Naive B cell (primary cell): Measurements from ENCODE around the gene ZNF665. TPM values are rescaled to one million over a fixed set of nuclear protein-coding genes. Genes with fewer than 3 reads are reported as not detected.
"Not testable (repeated sequence)": the region's sequence is repeated elsewhere in the genome, so short reads cannot be mapped to it uniquely, and the experiment has no call there.

Experiments
- ATAC-seq, 2 donors: fragments of 150-1000 bp; cut with Tn5 transposase; 2 replicates each; pipeline ENCODE4 v1.10.0; 2021; ENCODE audit warnings: low read depth in 2 of 2, mild to moderate bottlenecking in 2 of 2, moderate library complexity in 2 of 2
- DNase-seq: peaks from one replicate; pipeline ENCODE4 v3.0.0; 2022
- H3K27ac Mint-ChIP-seq, 6 donors: one replicate each; pipeline ENCODE4 v1.8.0; 2020 to 2022; ENCODE audit warnings: mild to moderate bottlenecking in 6 of 6, mixed read lengths in 6 of 6, moderate library complexity in 5 of 6, inconsistent platforms in 2 of 6
- H3K27me3 Mint-ChIP-seq, 3 donors: one replicate each; pipeline ENCODE4 v1.8.0; 2021 to 2022; ENCODE audit warnings: mixed read lengths in 3 of 3, mild to moderate bottlenecking in 1 of 3
- H3K36me3 Mint-ChIP-seq, 2 donors: one replicate each; pipeline ENCODE4 v1.8.0; 2020 to 2022; ENCODE audit warnings: mixed read lengths in 2 of 2, inconsistent platforms in 1 of 2, mild to moderate bottlenecking in 1 of 2
- H3K4me1 Mint-ChIP-seq, 3 donors: one replicate each; pipeline ENCODE4 v1.8.0; 2020 to 2022; ENCODE audit warnings: mixed read lengths in 3 of 3, inconsistent platforms in 1 of 3, mild to moderate bottlenecking in 1 of 3, moderate library complexity in 1 of 3
- H3K4me3 Mint-ChIP-seq, 8 donors: one replicate each; pipeline ENCODE4 v1.8.0; 2020 to 2022; ENCODE audit warnings: mild to moderate bottlenecking in 8 of 8, mixed read lengths in 8 of 8, moderate library complexity in 8 of 8, inconsistent platforms in 2 of 8
- H3K9me3 Mint-ChIP-seq, 7 donors: one replicate each; pipeline ENCODE4 v1.8.0; 2020 to 2022; ENCODE audit warnings: mixed read lengths in 7 of 7, mild to moderate bottlenecking in 5 of 7, inconsistent platforms in 2 of 7, moderate library complexity in 1 of 7
- polyA plus RNA-seq, 6 donors: library from polyadenylated mRNA; unstranded; fragments of 300-500 nt; fragmentation: Illumina TruSeq; gene quantifications; one replicate each; pipeline ENCODE4 v1.2.3, GENCODE V29; 2021; ENCODE audit warnings: low read depth in 6 of 6

The ZNF665 gene
- polyA plus RNA-seq, 6 donors from 2014 or later: 17.6 to 36.9 (median 20.0) TPM

DNA sequence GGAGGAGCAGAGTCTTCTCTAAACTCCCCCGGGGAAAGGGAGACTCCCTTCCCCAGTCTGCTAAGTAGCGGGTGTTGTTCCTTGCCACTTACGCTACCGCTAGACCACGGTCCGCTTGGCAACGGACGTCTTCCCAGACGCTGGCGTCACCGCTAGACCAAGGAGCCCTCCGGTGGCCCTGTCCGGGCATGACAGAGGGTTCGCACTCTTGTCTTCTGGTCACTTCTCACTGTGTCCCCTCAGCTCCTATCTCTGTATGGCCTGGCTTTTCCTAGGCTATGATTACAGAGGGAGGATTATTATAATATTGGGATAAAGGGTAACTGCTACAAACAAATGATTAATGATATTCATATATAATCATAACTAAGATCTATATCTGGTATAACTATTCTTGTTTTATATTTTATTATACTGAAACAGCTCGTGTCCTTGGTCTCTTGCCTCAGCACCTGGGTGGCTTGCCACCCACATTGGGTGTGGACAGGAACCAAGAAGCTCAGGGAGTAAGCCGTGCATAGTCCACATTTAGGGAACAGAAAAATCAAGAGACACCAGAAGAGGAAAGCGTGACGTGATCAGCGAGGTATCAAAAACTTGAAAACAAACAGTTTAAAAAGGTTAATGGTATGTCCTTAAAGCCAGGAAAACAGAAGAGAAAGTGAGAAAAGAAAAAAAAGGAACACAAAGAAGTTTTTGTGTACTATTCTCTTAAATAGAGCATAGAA is 7.8 kb downstream of the ZNF665 start:
- H3K36me3 Mint-ChIP-seq: peaks cover 0 to 47% of the 10 kb centered on the region in 2 donors
- H3K27ac Mint-ChIP-seq: peak overlapping the region in 5 of 6 donors; percentile 35 to 86 (median 78)

GRCh38 chr19:53183146-53183764 is 9.9 kb downstream of the ZNF665 start:
- no peak for DNase-seq
- peaks cover 5 to 40% of the 10 kb centered on the region in 2 donors for H3K36me3 Mint-ChIP-seq
- no peaks in the 10 kb centered on the region for H3K27me3 Mint-ChIP-seq
- H3K4me3 Mint-ChIP-seq: peak overlapping the region in 1 of 8 donors; percentile 75
- peaks cover 8 to 41% (median 22%) of the 10 kb centered on the region in 7 donors for H3K9me3 Mint-ChIP-seq
- H3K27ac Mint-ChIP-seq: peak overlapping the region in 3 of 6 donors; percentile 7 to 27 (median 9)
- ATAC-seq: no peak
- peaks cover 11 to 18% (median 15%) of the 10 kb centered on the region in 3 donors for H3K4me1 Mint-ChIP-seq

More for the DNA sequence above, 7.8 kb downstream of the ZNF665 start:
- Mint-ChIP-seq H3K9me3 (peaks cover 9 to 38% (median 20%) of the 10 kb centered on the region in 7 donors), H3K4me1 (peaks cover 17 to 25% (median 23%) of the 10 kb centered on the region in 3 donors), H3K4me3 (peak overlapping the region; percentile 56 to 90 (median 72))
- DNase-seq (peak; percentile 46), ATAC-seq (peak; percentile 82 to 90)
- not testable (repeated sequence) for H3K27me3 Mint-ChIP-seq

DNA sequence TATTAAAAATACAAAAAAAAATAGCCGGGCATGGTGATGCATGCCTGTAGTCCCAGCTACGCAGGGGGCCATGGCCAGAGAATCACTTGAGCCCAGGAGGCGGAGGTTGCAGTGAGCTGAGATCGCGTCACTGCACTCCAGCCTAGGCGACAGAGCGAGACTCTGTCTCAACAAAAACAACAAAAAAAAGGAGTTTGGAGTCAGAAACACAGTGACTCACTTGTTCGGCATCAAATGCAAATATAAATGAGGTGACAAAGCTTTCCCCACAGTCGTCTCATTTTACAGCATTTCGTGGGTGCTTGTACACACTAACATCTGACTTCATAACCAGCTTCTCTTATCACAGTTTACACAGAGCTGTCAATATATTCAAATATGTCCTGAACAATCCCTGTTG is 11.0 kb downstream of the ZNF665 start:
- ATAC-seq (no peak), DNase-seq (no peak)
- H3K4me1 Mint-ChIP-seq: peaks cover 11 to 18% (median 15%) of the 10 kb centered on the region in 3 donors
- peaks cover 8 to 45% (median 30%) of the 10 kb centered on the region in 7 donors for H3K9me3 Mint-ChIP-seq
- H3K36me3 Mint-ChIP-seq: peaks cover 13 to 40% of the 10 kb centered on the region in 2 donors
- H3K27ac Mint-ChIP-seq: peak overlapping the region in 1 of 6 donors; percentile 60
- no peak overlapping the region for H3K4me3 Mint-ChIP-seq
- no peaks in the 10 kb centered on the region for H3K27me3 Mint-ChIP-seq

GRCh38 chr19:53177986-53178385 is 15.2 kb downstream of the ZNF665 start:
- peaks cover 6 to 59% (median 31%) of the 10 kb centered on the region in 7 donors for H3K9me3 Mint-ChIP-seq
- H3K36me3 Mint-ChIP-seq: peaks cover 34 to 36% of the 10 kb centered on the region in 2 donors
- H3K4me1 Mint-ChIP-seq: peaks cover 0 to 3% (median 0%) of the 10 kb centered on the region in 3 donors
- ATAC-seq (no peak), DNase-seq (no peak)
- no peaks in the 10 kb centered on the region for H3K27me3 Mint-ChIP-seq
- H3K27ac Mint-ChIP-seq: no peak overlapping the region
- H3K4me3 Mint-ChIP-seq: no peak overlapping the region

DNA sequence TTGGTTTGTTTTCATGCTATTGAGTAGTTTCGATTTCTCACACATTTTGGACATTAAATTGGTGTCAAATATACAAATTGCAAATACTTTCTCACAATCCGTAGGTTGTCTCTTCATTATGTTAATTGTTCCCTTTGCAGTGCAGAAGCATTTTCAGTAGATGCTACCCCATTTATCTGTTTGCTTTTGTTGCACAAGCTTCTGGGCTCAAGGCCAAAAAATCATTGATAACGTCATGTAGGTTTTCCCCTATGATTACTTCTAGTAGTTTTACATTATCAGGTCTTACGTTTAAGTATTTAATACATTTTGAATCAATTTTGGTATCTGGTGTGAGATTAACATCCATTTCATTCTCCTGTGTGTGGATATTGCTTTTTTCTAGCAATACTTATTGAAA is 20.3 kb downstream of the ZNF665 start:
- ATAC-seq: no peak
- H3K27me3 Mint-ChIP-seq: no peaks in the 10 kb centered on the region
- no peak overlapping the region for H3K4me3 Mint-ChIP-seq
- no peak for DNase-seq
- H3K9me3 Mint-ChIP-seq: peaks cover 6 to 60% (median 50%) of the 10 kb centered on the region in 7 donors
- H3K36me3 Mint-ChIP-seq: peaks cover 38 to 41% of the 10 kb centered on the region in 2 donors
- no peak overlapping the region for H3K27ac Mint-ChIP-seq
- H3K4me1 Mint-ChIP-seq: peaks cover 0 to 3% (median 0%) of the 10 kb centered on the region in 3 donors

GRCh38 chr19:53165691-53166091 is 27.5 kb downstream of the ZNF665 start:
- ATAC-seq (no peak), DNase-seq (no peak)
- Mint-ChIP-seq H3K4me1 (no peaks in the 10 kb centered on the region), H3K27me3 (no peaks in the 10 kb centered on the region), H3K9me3 (peaks cover 4 to 83% (median 66%) of the 10 kb centered on the region in 7 donors), H3K36me3 (peaks cover 25 to 38% of the 10 kb centered on the region in 2 donors), H3K4me3 (no peak overlapping the region), H3K27ac (no peak overlapping the region)

GRCh38 chr19:53161123-53161522 is 32.0 kb downstream of the ZNF665 start:
- Mint-ChIP-seq H3K27ac (no peak overlapping the region), H3K4me1 (peaks cover 16 to 30% (median 19%) of the 10 kb centered on the region in 3 donors), H3K36me3 (peaks cover 14 to 44% of the 10 kb centered on the region in 2 donors), H3K4me3 (peak overlapping the region in 3 of 8 donors; percentile 19 to 86 (median 22)), H3K27me3 (no peaks in the 10 kb centered on the region), H3K9me3 (peaks cover 8 to 66% (median 43%) of the 10 kb centered on the region in 7 donors)
- DNase-seq: no peak
- ATAC-seq: no peak

- peaks cover 10 to 37% of the 10 kb centered on the region in 2 donors for H3K36me3 Mint-ChIP-seq
- H3K27ac Mint-ChIP-seq: no peak overlapping the region
- peak overlapping the region in 2 of 8 donors; percentile 64 to 93 for H3K4me3 Mint-ChIP-seq
- peaks cover 16 to 34% (median 19%) of the 10 kb centered on the region in 3 donors for H3K4me1 Mint-ChIP-seq
- no peaks in the 10 kb centered on the region for H3K27me3 Mint-ChIP-seq
- peaks cover 2 to 62% (median 36%) of the 10 kb centered on the region in 7 donors for H3K9me3 Mint-ChIP-seq
- no peak for DNase-seq
- ATAC-seq: no peak
These were observed 32.8 kb downstream of the ZNF665 start for GRCh38 chr19:53160350-53160749.

- ATAC-seq (peak; percentile 40), DNase-seq (peak; percentile 13)
- Mint-ChIP-seq H3K27me3 (no peaks in the 10 kb centered on the region), H3K27ac (peak overlapping the region in 5 of 6 donors; percentile 48 to 94 (median 78)), H3K9me3 (peaks cover 9 to 58% (median 22%) of the 10 kb centered on the region in 7 donors), H3K36me3 (peaks cover 26 to 48% of the 10 kb centered on the region in 2 donors), H3K4me1 (peaks cover 21 to 43% (median 37%) of the 10 kb centered on the region in 3 donors), H3K4me3 (peak overlapping the region; percentile 64 to 96 (median 92))
These were observed 35.0 kb downstream of the ZNF665 start for GRCh38 chr19:53158119-53158656.

GRCh38 chr19:53157626-53158025 is 35.5 kb downstream of the ZNF665 start:
- Mint-ChIP-seq H3K4me1 (peaks cover 21 to 47% (median 39%) of the 10 kb centered on the region in 3 donors), H3K36me3 (peaks cover 31 to 52% of the 10 kb centered on the region in 2 donors)

GRCh38 chr19:53156850-53157249 is 36.3 kb downstream of the ZNF665 start:
- peak overlapping the region in 3 of 6 donors; percentile 48 to 79 (median 48) for H3K27ac Mint-ChIP-seq
- peak overlapping the region; percentile 64 to 96 (median 92) for H3K4me3 Mint-ChIP-seq
- H3K9me3 Mint-ChIP-seq: peaks cover 10 to 58% (median 19%) of the 10 kb centered on the region in 7 donors
- peaks cover 21 to 47% (median 39%) of the 10 kb centered on the region in 3 donors for H3K4me1 Mint-ChIP-seq
- H3K36me3 Mint-ChIP-seq: peaks cover 31 to 52% of the 10 kb centered on the region in 2 donors
- ATAC-seq (no peak), DNase-seq (no peak)
- no peaks in the 10 kb centered on the region for H3K27me3 Mint-ChIP-seq

More at GRCh38 chr19:53157626-53158025, 35.5 kb downstream of the ZNF665 start:
- Mint-ChIP-seq H3K27me3 (no peaks in the 10 kb centered on the region), H3K27ac (peak overlapping the region; percentile 1 to 94 (median 54)), H3K9me3 (peaks cover 9 to 58% (median 24%) of the 10 kb centered on the region in 7 donors), H3K4me3 (peak overlapping the region; percentile 64 to 96 (median 92))
- no peak for ATAC-seq
- no peak for DNase-seq

- ATAC-seq (no peak), DNase-seq (no peak)
- Mint-ChIP-seq H3K4me1 (no peaks in the 10 kb centered on the region), H3K36me3 (peaks cover 56 to 76% of the 10 kb centered on the region in 2 donors), H3K27ac (no peak overlapping the region), H3K4me3 (no peak overlapping the region), H3K27me3 (no peaks in the 10 kb centered on the region), H3K9me3 (peaks cover 14 to 89% (median 68%) of the 10 kb centered on the region in 7 donors)
These were observed 45.5 kb downstream of the ZNF665 start for GRCh38 chr19:53147645-53148044.

GRCh38 chr19:53140351-53140750 is 52.8 kb downstream of the ZNF665 start:
- Mint-ChIP-seq H3K27me3 (no peaks in the 10 kb centered on the region), H3K36me3 (peaks cover 45 to 46% of the 10 kb centered on the region in 2 donors)

More at GRCh38 chr19:53140351-53140750, 52.8 kb downstream of the ZNF665 start:
- Mint-ChIP-seq H3K4me3 (no peak overlapping the region), H3K9me3 (peaks cover 9 to 83% (median 74%) of the 10 kb centered on the region in 7 donors), H3K4me1 (no peaks in the 10 kb centered on the region), H3K27ac (no peak overlapping the region)
- ATAC-seq: no peak
- no peak for DNase-seq
